ENCODE results near the gene DPP10.

The DPP10 gene

DNA sequence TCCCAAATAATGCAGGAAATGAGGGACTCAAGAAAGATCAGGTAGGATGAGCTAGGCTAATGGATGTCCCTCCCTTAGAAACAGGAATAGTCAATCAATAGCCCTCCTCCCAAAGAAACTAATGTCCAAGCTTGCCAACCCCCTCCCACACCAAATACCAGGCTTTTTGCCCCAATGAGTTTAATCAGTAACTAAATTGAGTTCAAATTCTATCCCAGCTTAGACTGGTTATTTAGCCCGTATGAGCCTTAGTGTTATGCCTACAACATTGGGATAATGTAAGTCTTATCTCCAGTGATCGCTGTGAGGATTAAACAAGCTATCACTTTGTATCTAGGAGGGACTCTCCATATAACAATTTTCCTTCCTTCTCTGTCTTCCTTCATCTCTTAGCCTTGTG, 310.7 kb downstream of the DPP10 start:
- Histone ChIP-seq H3K9me2 (replicated peaks; ENCODE audit: low read depth, low read length) (no peaks in the 10 kb centered on the region), H2AFZ (ENCODE audit: low read length) (no peak overlapping the region), H3K9ac (ENCODE audit: low read depth, low read length, poor library complexity, severe bottlenecking) (no peak overlapping the region), H3K9me3 (ENCODE audit: insufficient read depth, low read depth, low read length) (no peaks in the 10 kb centered on the region), H3K4me2 (ENCODE audit: low read depth, low read length, poor library complexity, severe bottlenecking) (no peak overlapping the region), H3K4me1 (ENCODE audit: insufficient read depth, low read length, poor library complexity, severe bottlenecking) (no peaks in the 10 kb centered on the region), H3K36me3 (ENCODE audit: insufficient read depth, low read length) (no peaks in the 10 kb centered on the region), H4K20me1 (ENCODE audit: insufficient read depth, low read length, poor library complexity, severe bottlenecking) (no peaks in the 10 kb centered on the region), H3K27me3 (ENCODE audit: insufficient read depth, low read length, poor library complexity, severe bottlenecking) (no peaks in the 10 kb centered on the region), H3K79me2 (ENCODE audit: insufficient read depth, low read length) (no peaks in the 10 kb centered on the region), H3F3A (ENCODE audit: low read depth) (no peaks in the 10 kb centered on the region), H3K4me3 (ENCODE audit: low read length, poor library complexity, severe bottlenecking) (no peak overlapping the region)
- TF ChIP-seq, protein P1, sequence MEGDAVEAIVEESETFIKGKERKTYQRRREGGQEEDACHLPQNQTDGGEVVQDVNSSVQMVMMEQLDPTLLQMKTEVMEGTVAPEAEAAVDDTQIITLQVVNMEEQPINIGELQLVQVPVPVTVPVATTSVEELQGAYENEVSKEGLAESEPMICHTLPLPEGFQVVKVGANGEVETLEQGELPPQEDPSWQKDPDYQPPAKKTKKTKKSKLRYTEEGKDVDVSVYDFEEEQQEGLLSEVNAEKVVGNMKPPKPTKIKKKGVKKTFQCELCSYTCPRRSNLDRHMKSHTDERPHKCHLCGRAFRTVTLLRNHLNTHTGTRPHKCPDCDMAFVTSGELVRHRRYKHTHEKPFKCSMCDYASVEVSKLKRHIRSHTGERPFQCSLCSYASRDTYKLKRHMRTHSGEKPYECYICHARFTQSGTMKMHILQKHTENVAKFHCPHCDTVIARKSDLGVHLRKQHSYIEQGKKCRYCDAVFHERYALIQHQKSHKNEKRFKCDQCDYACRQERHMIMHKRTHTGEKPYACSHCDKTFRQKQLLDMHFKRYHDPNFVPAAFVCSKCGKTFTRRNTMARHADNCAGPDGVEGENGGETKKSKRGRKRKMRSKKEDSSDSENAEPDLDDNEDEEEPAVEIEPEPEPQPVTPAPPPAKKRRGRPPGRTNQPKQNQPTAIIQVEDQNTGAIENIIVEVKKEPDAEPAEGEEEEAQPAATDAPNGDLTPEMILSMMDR (conservative IDR thresholded peaks at IDR 0.05; ENCODE audit: low read length), result no peak
- no peak for TF ChIP-seq EZH2phosphoT487 (IDR thresholded peaks at IDR 0.05; ENCODE audit: borderline replicate concordance)

DNA sequence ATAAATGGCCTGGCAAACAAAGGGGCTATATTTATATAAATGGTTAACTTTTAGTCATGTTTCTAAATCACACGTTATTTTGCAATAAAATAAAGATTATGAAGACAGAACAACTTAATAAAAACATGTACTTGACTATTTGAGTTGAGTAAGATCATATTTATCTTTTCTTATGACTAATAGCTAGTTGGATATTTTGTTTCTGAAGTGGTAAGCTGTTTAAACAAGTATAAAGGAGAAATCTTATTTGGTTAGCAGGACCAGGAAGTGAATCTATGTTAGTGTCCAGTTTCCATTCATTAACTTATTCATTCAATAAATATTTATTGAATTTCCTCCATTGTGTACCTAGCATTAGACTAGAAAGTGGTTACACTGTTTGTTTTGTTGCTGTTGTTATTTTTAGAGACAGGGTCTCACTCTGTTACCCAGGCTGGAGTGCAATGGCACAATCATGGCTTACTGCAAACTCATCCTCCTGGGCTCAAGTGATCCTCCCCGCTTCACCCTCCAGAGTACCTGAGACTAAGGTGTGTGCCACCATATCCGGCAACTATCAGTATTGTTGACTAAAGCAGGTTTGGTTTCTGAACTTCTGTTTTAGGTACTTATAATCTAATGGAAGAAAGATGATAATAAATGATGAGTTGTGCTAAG, 312.6 kb downstream of the DPP10 start:
- Histone ChIP-seq H3K9me3 (ENCODE audit: insufficient read depth, low read depth, low read length) (no peaks in the 10 kb centered on the region), H3K4me3 (ENCODE audit: low read length, poor library complexity, severe bottlenecking) (no peak overlapping the region), H3K27me3 (ENCODE audit: insufficient read depth, low read length, poor library complexity, severe bottlenecking) (no peaks in the 10 kb centered on the region), H3K79me2 (ENCODE audit: insufficient read depth, low read length) (no peaks in the 10 kb centered on the region), H4K20me1 (ENCODE audit: insufficient read depth, low read length, poor library complexity, severe bottlenecking) (no peaks in the 10 kb centered on the region), H3F3A (ENCODE audit: low read depth) (no peaks in the 10 kb centered on the region), H2AFZ (ENCODE audit: low read length) (no peak overlapping the region; the same call in 1 of the 2 replicates), H3K9me2 (replicated peaks; ENCODE audit: low read depth, low read length) (no peaks in the 10 kb centered on the region), H3K4me2 (ENCODE audit: low read depth, low read length, poor library complexity, severe bottlenecking) (no peak overlapping the region), H3K36me3 (ENCODE audit: insufficient read depth, low read length) (no peaks in the 10 kb centered on the region), H3K9ac (ENCODE audit: low read depth, low read length, poor library complexity, severe bottlenecking) (no peak overlapping the region), H3K4me1 (ENCODE audit: insufficient read depth, low read length, poor library complexity, severe bottlenecking) (no peaks in the 10 kb centered on the region)
- TF ChIP-seq, protein P1 (conservative IDR thresholded peaks at IDR 0.05; ENCODE audit: low read length), result no peak
- no peak for TF ChIP-seq EZH2phosphoT487 (IDR thresholded peaks at IDR 0.05; ENCODE audit: borderline replicate concordance)

DNA sequence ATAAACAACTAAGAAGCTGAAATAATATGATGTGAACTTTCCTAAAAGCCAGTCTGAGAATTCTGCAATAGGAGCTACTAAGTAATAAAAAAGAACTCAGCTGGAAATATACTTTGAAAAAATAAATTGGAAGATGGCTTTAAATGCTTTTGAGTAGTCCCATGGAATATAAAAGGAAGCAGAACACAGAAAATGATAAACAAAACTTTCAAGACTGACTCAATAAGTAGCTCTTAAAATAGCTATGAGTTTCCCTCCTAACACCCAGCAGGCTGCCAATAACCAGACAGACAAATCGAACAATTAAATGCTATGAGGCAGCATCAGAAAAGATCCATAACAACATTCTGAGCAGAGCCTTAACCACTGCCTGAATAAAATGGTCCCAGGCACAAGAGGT, 319.9 kb downstream of the DPP10 start:
- no peaks in the 10 kb centered on the region for H4K20me1 ChIP-seq (ENCODE audit: insufficient read depth, low read length, poor library complexity, severe bottlenecking)
- H3K9ac ChIP-seq (ENCODE audit: low read depth, low read length, poor library complexity, severe bottlenecking), result no peak overlapping the region
- no peaks in the 10 kb centered on the region for H3K27me3 ChIP-seq (ENCODE audit: insufficient read depth, low read length, poor library complexity, severe bottlenecking)
- no peak overlapping the region for H2AFZ ChIP-seq (ENCODE audit: low read length)
- no peak overlapping the region for H3K4me2 ChIP-seq (ENCODE audit: low read depth, low read length, poor library complexity, severe bottlenecking)
- H3F3A ChIP-seq (ENCODE audit: low read depth), result no peaks in the 10 kb centered on the region
- no peaks in the 10 kb centered on the region for H3K9me2 ChIP-seq (replicated peaks; ENCODE audit: low read depth, low read length)
- H3K79me2 ChIP-seq (ENCODE audit: insufficient read depth, low read length), result no peaks in the 10 kb centered on the region
- H3K9me3 ChIP-seq (ENCODE audit: insufficient read depth, low read depth, low read length), result no peaks in the 10 kb centered on the region
- H3K36me3 ChIP-seq (ENCODE audit: insufficient read depth, low read length), result no peaks in the 10 kb centered on the region
- TF ChIP-seq, protein P1 (conservative IDR thresholded peaks at IDR 0.05; ENCODE audit: low read length), result no peak
- no peak for TF ChIP-seq EZH2phosphoT487 (IDR thresholded peaks at IDR 0.05; ENCODE audit: borderline replicate concordance)
- no peak overlapping the region for H3K4me3 ChIP-seq (ENCODE audit: low read length, poor library complexity, severe bottlenecking)
- no peaks in the 10 kb centered on the region for H3K4me1 ChIP-seq (ENCODE audit: insufficient read depth, low read length, poor library complexity, severe bottlenecking)
